ENCODE results near the gene IL2RG. TPM values are rescaled to one million over a fixed set of nuclear protein-coding genes. Genes with fewer than 3 reads are reported as not detected.

The IL2RG gene
- total RNA-seq, 6 donors from 2014 or later: 20.7 to 43.8 (median 26.2) TPM

DNA sequence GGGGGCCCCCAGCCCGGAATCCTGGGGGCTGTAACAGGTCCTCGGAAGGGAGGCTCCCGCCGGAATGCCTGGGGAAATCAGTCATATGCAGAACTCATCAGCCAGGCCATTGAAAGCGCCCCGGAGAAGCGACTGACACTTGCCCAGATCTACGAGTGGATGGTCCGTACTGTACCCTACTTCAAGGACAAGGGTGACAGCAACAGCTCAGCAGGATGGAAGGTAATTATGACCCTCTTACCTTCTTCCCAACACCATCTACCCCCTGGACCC is 14.7 kb downstream of the IL2RG start:
- peak overlapping the region in 3 of 4 donors; percentile 17 to 88 (median 85) for H3K27ac ChIP-seq
- 36% methylated on average over 8 of the region's 9 CpGs; no CpG with 5 or more reads in 1 of the 2 donors for WGBS, 2 donors
- no peak for ATAC-seq (ENCODE audit: low FRiP score in 2 of 2)

DNA sequence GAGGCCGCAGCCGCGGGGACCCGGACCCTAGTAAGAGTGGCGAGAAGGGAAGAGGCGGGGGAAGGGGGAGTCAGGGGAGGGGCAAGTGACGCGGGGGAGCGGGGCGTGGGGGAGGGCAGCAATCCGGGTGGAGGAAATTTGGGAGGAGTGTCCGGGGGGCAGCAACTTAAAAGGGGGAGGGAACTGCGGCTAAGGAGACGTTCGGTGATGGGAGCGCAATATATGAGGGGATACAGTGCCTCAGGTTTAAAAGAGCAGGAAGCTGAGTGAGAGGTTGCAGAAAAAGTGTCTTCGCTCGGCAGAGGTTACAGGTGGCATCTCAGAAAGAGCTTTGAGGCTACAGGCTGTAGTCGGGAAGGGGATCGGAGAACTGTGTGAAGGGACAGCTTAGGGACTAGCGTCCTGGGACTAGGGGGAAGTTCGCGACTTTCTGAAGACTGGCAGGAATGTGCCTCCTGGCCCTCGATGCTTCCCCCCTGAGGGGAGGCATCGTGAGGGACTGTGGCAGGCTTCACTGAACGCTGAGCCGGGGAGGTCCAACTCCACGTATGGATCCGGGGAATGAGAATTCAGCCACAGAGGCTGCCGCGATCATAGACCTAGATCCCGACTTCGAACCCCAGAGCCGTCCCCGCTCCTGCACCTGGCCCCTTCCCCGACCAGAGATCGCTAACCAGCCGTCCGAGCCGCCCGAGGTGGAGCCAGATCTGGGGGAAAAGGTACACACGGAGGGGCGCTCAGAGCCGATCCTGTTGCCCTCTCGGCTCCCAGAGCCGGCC is 15.2 kb downstream of the IL2RG start:
- no peaks in the 10 kb centered on the region for H3K9me3 ChIP-seq
- peak overlapping the region; percentile 2 to 67 (median 54) for H3K4me3 ChIP-seq
- peak; percentile 25 to 48 for DNase-seq
- TF ChIP-seq CTCF (IDR thresholded peaks at IDR 0.05): no peak
- TF ChIP-seq POLR2A (IDR thresholded peaks at IDR 0.05): peak in 2 of 4 donors; percentile 26 to 28
- TF ChIP-seq POLR2AphosphoS5 (IDR thresholded peaks at IDR 0.05): peak in 1 of 2 donors; percentile 23
- no peak for TF ChIP-seq EP300 (IDR thresholded peaks at IDR 0.05)
- H3K36me3 ChIP-seq: no peaks in the 10 kb centered on the region
- H3K27ac ChIP-seq: peak overlapping the region; percentile 17 to 88 (median 78)
- no peaks in the 10 kb centered on the region for H3K27me3 ChIP-seq
- peaks cover 3 to 13% (median 7%) of the 10 kb centered on the region in 4 donors for H3K4me1 ChIP-seq
- peak; percentile 75 to 91 for ATAC-seq (ENCODE audit: low FRiP score in 2 of 2)
- WGBS, 2 donors: 0 to 24% methylated on average over 9 to 44 of the region's 46 CpGs

More for the DNA sequence above, 14.7 kb downstream of the IL2RG start:
- H3K4me1 ChIP-seq: peaks cover 3 to 13% (median 7%) of the 10 kb centered on the region in 4 donors
- H3K4me3 ChIP-seq: peak overlapping the region; percentile 2 to 67 (median 54)
- TF ChIP-seq CTCF (IDR thresholded peaks at IDR 0.05): no peak
- no peak for TF ChIP-seq POLR2AphosphoS5 (IDR thresholded peaks at IDR 0.05)
- TF ChIP-seq EP300 (IDR thresholded peaks at IDR 0.05): no peak
- no peak for TF ChIP-seq POLR2A (IDR thresholded peaks at IDR 0.05)
- DNase-seq: no peak
- no peaks in the 10 kb centered on the region for H3K27me3 ChIP-seq
- no peaks in the 10 kb centered on the region for H3K9me3 ChIP-seq
- no peaks in the 10 kb centered on the region for H3K36me3 ChIP-seq

DNA sequence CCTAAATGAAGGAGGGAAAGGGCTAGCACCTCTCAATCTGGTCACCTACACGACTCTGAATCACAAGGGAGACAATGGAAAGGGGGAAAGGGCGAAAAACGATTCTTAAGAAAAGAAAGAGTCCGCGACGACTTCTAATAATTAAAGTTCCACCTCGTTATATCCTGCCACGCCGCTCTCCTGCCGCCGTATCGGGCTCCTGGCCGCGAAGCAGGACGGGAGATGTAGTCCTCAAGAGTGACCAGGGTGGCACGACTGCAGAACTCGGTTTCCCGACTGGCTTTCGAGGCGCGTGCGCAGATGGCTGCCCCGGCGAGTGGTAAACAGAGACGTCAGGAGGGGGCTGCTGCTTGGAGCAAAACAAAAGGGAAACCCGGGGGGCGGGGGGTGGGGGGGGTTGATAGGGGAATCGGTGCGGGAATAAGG is 15.8 kb downstream of the IL2RG start, which contains the start of gene FOXO4:
TSS of gene FOXO4 (plus strand) at position 297 of the 426 bp plus-strand sequence. CDS start 678 bp downstream, outside the sequence.
- Histone ChIP-seq H3K4me1 (peaks cover 3 to 13% (median 7%) of the 10 kb centered on the region in 4 donors), H3K36me3 (no peaks in the 10 kb centered on the region), H3K9me3 (no peaks in the 10 kb centered on the region), H3K27ac (peak within 1 kb of the TSS; percentile 17 to 88 (median 78)), H3K4me3 (peak within 1 kb of the TSS; percentile 2 to 67 (median 54)), H3K27me3 (no peaks in the 10 kb centered on the region)
- WGBS, 2 donors: 0 to 7% methylated on average over 7 to 28 of the region's 29 CpGs
- ATAC-seq (ENCODE audit: low FRiP score in 2 of 2) (peak; percentile 93 to 97), DNase-seq (peak; percentile 96)
- TF ChIP-seq CTCF (IDR thresholded peaks at IDR 0.05) (no peak), POLR2AphosphoS5 (IDR thresholded peaks at IDR 0.05) (peak in 1 of 2 donors; percentile 43), POLR2A (IDR thresholded peaks at IDR 0.05) (no peak)

DNA sequence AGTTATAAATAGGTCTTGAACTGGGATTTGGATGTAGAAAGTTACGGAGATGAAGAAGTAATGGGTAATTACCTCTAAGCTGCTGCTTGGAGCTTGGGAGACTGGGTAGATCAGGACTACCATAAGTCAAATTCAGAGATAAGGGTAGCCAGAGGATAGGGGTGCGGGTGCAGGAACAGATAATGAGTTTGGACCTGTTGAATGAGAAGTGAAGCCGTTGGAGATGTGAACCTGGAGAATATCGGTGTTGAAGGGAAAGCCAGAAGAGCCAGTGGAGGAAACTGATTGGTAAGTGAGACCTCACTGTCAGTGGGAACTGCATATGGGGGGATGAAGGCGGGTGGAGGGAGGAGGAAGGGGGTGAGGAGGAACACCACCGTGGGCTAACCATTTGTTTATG is 16.3 kb downstream of the IL2RG start:
- DNase-seq: no peak
- Histone ChIP-seq H3K4me1 (peaks cover 3 to 13% (median 7%) of the 10 kb centered on the region in 4 donors), H3K36me3 (no peaks in the 10 kb centered on the region), H3K27ac (peak overlapping the region in 3 of 4 donors; percentile 17 to 88 (median 85)), H3K4me3 (peak overlapping the region in 3 of 4 donors; percentile 46 to 67 (median 61)), H3K27me3 (no peaks in the 10 kb centered on the region), H3K9me3 (no peaks in the 10 kb centered on the region)
- 29 to 44% methylated on average over 6 of the region's 6 CpGs for WGBS, 2 donors
- no peak for TF ChIP-seq CTCF (IDR thresholded peaks at IDR 0.05)
- no peak for TF ChIP-seq POLR2A (IDR thresholded peaks at IDR 0.05)
- no peak for TF ChIP-seq POLR2AphosphoS5 (IDR thresholded peaks at IDR 0.05)
- TF ChIP-seq EP300 (IDR thresholded peaks at IDR 0.05): no peak
- ATAC-seq (ENCODE audit: low FRiP score in 2 of 2): no peak

Measured in upper lobe of left lung (tissue), 6 donors.